Endothelial cell of umbilical vein (primary cell): ENCODE results near the gene HNRNPK. TPM values are rescaled to one million over a fixed set of nuclear protein-coding genes. Genes with fewer than 3 reads are reported as not detected.

Experiments
- BruUV-seq: library from RNA; stranded (reverse); fragments of 400-500 nt; replicated peaks from 2 replicates; lab custom pipeline; 2021; lab: Mats Ljungman, UMichigan
- CTCF ChIA-PET: fragments of 300-600, 350-600 bp; sonication (Branson Sonifier 250); formaldehyde crosslinking; loops from one replicate; lab custom pipeline; 2021; ENCODE audit warnings: antibody characterized with exemption, inconsistent platforms; lab: Charles Lee
- POLR2A ChIA-PET: fragments of 300-600, 350-600 bp; sonication (Branson Sonifier 250); formaldehyde crosslinking; loops from one replicate; lab custom pipeline; 2021; ENCODE audit warnings: antibody characterized with exemption, inconsistent platforms; lab: Charles Lee
- DNase-seq: peaks from one replicate; pipeline ENCODE4 v3.0.0-alpha.2; 2011; ENCODE audit warnings: low read depth, low spot score
- FAIRE-seq: peaks from 2 replicates; lab custom pipeline; 2011; peaks lifted over from hg19 to GRCh38; lab: Jason Lieb, UNC
- H2AFZ ChIP-seq: 2 replicates; pipeline ENCODE4 v1.6.0; 2012; ENCODE audit warnings: low read depth, low read length, control low read depth, inconsistent platforms
- H3K27ac ChIP-seq: 2 replicates; pipeline ENCODE4 v1.5.1; 2011; ENCODE audit warnings: low read depth, mild to moderate bottlenecking, control low read depth, low read length, moderate library complexity; ENCODE audit not compliant: insufficient read depth
- H3K27me3 ChIP-seq, 2 experiments: 2 replicates each; pipeline versions ENCODE4 v1.6.0 to v1.6.1; 2011; ENCODE audit warnings: low read length in 2 of 2, mixed read lengths in 1 of 2; ENCODE audit not compliant: control insufficient read depth in 2 of 2, insufficient read depth in 2 of 2
- H3K36me3 ChIP-seq, 2 experiments: 2 replicates in 1 of 2; 3 replicates in 1 of 2; pipeline ENCODE4 v1.5.1; 2011; ENCODE audit warnings: low read length in 2 of 2, mild to moderate bottlenecking in 1 of 2, moderate library complexity in 1 of 2; ENCODE audit not compliant: control insufficient read depth in 2 of 2, insufficient read depth in 2 of 2; ENCODE audit errors: extremely low read depth in 1 of 2
- H3K4me1 ChIP-seq: 3 replicates; pipeline ENCODE4 v1.5.1; 2011; ENCODE audit warnings: mild to moderate bottlenecking, low read length; ENCODE audit not compliant: control insufficient read depth, insufficient read depth; ENCODE audit errors: extremely low read depth
- H3K4me2 ChIP-seq: 2 replicates; pipeline ENCODE4 v1.6.1; 2011; ENCODE audit warnings: low read length, control low read depth, mixed read lengths; ENCODE audit not compliant: insufficient read depth
- H3K4me3 ChIP-seq, 3 experiments: fragments of 200-600 bp in 1 of 3; sonication (generic), shearing (Covaris generic) in 1 of 3; replicated peaks in 1 of 3; 2 replicates each; pipeline ENCODE4 v1.5.1; 2011 to 2016; ENCODE audit warnings: control low read depth in 3 of 3, low read length in 3 of 3, mild to moderate bottlenecking in 2 of 3, inconsistent platforms in 1 of 3, low read depth in 1 of 3, moderate library complexity in 1 of 3; ENCODE audit not compliant: insufficient read depth in 1 of 3
- H3K79me2 ChIP-seq: 2 replicates; pipeline ENCODE4 v1.6.0; 2012; ENCODE audit warnings: low read length, inconsistent platforms; ENCODE audit not compliant: control insufficient read depth, insufficient read depth
- H3K9ac ChIP-seq: replicated peaks from 2 replicates; pipeline ENCODE3; 2011; ENCODE audit warnings: low read length, control low read depth; ENCODE audit not compliant: insufficient read depth; ENCODE audit errors: extremely low read depth
- H3K9me1 ChIP-seq: replicated peaks from 3 replicates; pipeline ENCODE4 v1.6.0; 2011; ENCODE audit warnings: mild to moderate bottlenecking, low read length; ENCODE audit not compliant: control insufficient read depth, insufficient read depth; ENCODE audit errors: extremely low read depth
- H3K9me3 ChIP-seq: replicated peaks from 2 replicates; pipeline ENCODE4 v1.5.1; 2012; ENCODE audit warnings: low read length, inconsistent platforms; ENCODE audit not compliant: control insufficient read depth, insufficient read depth
- H4K20me1 ChIP-seq: replicated peaks from 2 replicates; pipeline ENCODE3; 2011; ENCODE audit warnings: mild to moderate bottlenecking, low read length; ENCODE audit not compliant: control insufficient read depth, insufficient read depth; ENCODE audit errors: extremely low read depth
- EZH2 ChIP-seq: IDR thresholded peaks from 2 replicates; pipeline ENCODE4 v1.6.1; 2012; ENCODE audit warnings: borderline replicate concordance, low read depth, mild to moderate bottlenecking, moderate library complexity, low read length, inconsistent platforms; ENCODE audit not compliant: severe bottlenecking
- FOS ChIP-seq: IDR thresholded peaks from 2 replicates; pipeline ENCODE4 v1.6.1; 2011; ENCODE audit warnings: mild to moderate bottlenecking, low read length, moderate library complexity, borderline replicate concordance; ENCODE audit not compliant: insufficient read depth
- GATA2 ChIP-seq: IDR thresholded peaks from 2 replicates; pipeline ENCODE4 v1.7.0; 2011; ENCODE audit warnings: low read depth, mild to moderate bottlenecking, moderate library complexity, mixed read lengths, low read length; ENCODE audit not compliant: insufficient read length, insufficient read depth
- JUN ChIP-seq: IDR thresholded peaks from 2 replicates; pipeline ENCODE4 v1.6.1; 2011; ENCODE audit warnings: borderline replicate concordance, low read depth; ENCODE audit not compliant: insufficient read length, insufficient read depth
- MYC ChIP-seq: IDR thresholded peaks from one replicate; pipeline ENCODE4 v1.6.1; 2011; ENCODE audit warnings: mild to moderate bottlenecking, low read depth, low read length
- POLR2A ChIP-seq: IDR thresholded peaks from 2 replicates; pipeline ENCODE4 v1.6.1; 2012; ENCODE audit warnings: low read depth, mild to moderate bottlenecking, control low read depth, low read length
- POLR2AphosphoS5 ChIP-seq: IDR thresholded peaks from 2 replicates; pipeline ENCODE4 v1.6.1; 2012; ENCODE audit warnings: low read depth, mild to moderate bottlenecking, control low read depth, low read length, moderate library complexity; ENCODE audit not compliant: insufficient read depth
- dilution Hi-C: fragments of 300-500 bp; cut with MboI; formaldehyde crosslinking; loops from one replicate; pipeline ENCODE4 v1.15.0; 2019; ENCODE audit warnings: low sequenced_read_pairs; ENCODE audit not compliant: extremely low pct_ligation_motif_present
- intact Hi-C: fragments of 100-400 bp; cut with micrococcal nuclease; formaldehyde crosslinking; loops from one replicate; pipeline ENCODE4 v1.10.0; 2022
- polyA plus RNA-seq, 4 experiments: library from polyadenylated mRNA; depleted of rRNA in 3 of 4; stranded (reverse) in 3 of 4; unstranded in 1 of 4; fragments of >200 nt; gene quantifications; 2 replicates each; pipeline versions ENCODE4 v1.2.1 to v1.2.3, GENCODE V29; 2011 to 2012; ENCODE audit warnings: missing spikeins in 1 of 4
- total RNA-seq: library from RNA; stranded (reverse); gene quantifications from 2 replicates; pipeline ENCODE4 v1.2.3, GENCODE V29; 2021
- TF ChIP-seq, protein P1 (sequence below), 2 donors: IDR thresholded peaks; 1 replicate in 1 of 2; 2 replicates in 1 of 2; pipeline ENCODE4 v1.5.1; 2011; ENCODE audit warnings: low read length in 2 of 2, mild to moderate bottlenecking in 2 of 2, moderate library complexity in 2 of 2, control low read depth in 1 of 2, inconsistent platforms in 1 of 2, low read depth in 1 of 2; ENCODE audit not compliant: insufficient read depth in 1 of 2; ENCODE audit errors: extremely low read depth in 1 of 2
- TF ChIP-seq, protein P2 (sequence below): IDR thresholded peaks from 2 replicates; pipeline ENCODE4 v1.6.1; 2011; ENCODE audit not compliant: insufficient read depth, insufficient read length

Gene HNRNPK
- total and polyA plus RNA-seq, 2 donors (not counting 3 experiments of a cell fraction or from before 2014, with no cell fraction given) = 399 to 663 TPM

DNA sequence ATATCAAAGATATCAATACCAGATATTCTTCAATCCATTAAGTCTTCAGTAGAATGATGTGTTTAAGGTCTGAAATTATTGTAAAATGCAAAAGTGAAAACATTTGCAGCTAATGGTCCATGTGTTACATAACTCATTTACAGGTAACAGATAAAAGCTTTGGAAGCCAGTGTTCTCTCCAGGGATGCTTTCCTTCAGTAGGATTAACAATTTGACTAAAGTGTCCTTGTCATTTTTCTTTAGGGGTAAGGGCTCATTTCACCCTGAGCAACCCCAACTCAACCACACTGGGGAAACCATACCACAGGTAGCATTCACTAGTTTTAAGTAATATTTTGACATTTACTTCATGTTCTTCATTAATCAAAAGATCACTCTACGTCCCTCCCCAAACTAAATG, 12.9 kb downstream of the HNRNPK start:
- Histone ChIP-seq H4K20me1 (no peaks in the 10 kb centered on the region), H3K9me1 (no peaks in the 10 kb centered on the region), H3K4me2 (no peak overlapping the region), H3K4me1 (no peaks in the 10 kb centered on the region), H2AFZ (no peak overlapping the region), H3K27me3 (no peaks in the 10 kb centered on the region), H3K4me3 (no peak overlapping the region), H3K36me3 (peaks cover 10 to 33% of the 10 kb centered on the region in 2 experiments), H3K27ac (no peak overlapping the region), H3K79me2 (peaks cover 14% of the 10 kb centered on the region), H3K9ac (no peak overlapping the region), H3K9me3 (no peaks in the 10 kb centered on the region)
- intact Hi-C loops (no loop called here), dilution Hi-C loops (no loop called here)
- ChIA-PET POLR2A (interaction anchor here (0.7 kb wide), 1 partner anchor 207 kb away, joined by 3 read pairs; no protein-coding TSS in a partner anchor), CTCF (interaction anchor here (2.7 kb wide), 1 partner anchor 294 kb away, joined by 17 read pairs; no protein-coding TSS in a partner anchor)
- no peak for DNase-seq
- BruUV-seq = no TSS peak
- TF ChIP-seq JUN (no peak), FOS (no peak), MYC (no peak), POLR2AphosphoS5 (no peak), POLR2A (no peak), GATA2 (no peak), EZH2 (no peak)
- TF ChIP-seq, protein P1, sequence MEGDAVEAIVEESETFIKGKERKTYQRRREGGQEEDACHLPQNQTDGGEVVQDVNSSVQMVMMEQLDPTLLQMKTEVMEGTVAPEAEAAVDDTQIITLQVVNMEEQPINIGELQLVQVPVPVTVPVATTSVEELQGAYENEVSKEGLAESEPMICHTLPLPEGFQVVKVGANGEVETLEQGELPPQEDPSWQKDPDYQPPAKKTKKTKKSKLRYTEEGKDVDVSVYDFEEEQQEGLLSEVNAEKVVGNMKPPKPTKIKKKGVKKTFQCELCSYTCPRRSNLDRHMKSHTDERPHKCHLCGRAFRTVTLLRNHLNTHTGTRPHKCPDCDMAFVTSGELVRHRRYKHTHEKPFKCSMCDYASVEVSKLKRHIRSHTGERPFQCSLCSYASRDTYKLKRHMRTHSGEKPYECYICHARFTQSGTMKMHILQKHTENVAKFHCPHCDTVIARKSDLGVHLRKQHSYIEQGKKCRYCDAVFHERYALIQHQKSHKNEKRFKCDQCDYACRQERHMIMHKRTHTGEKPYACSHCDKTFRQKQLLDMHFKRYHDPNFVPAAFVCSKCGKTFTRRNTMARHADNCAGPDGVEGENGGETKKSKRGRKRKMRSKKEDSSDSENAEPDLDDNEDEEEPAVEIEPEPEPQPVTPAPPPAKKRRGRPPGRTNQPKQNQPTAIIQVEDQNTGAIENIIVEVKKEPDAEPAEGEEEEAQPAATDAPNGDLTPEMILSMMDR (IDR thresholded peaks at IDR 0.05; ENCODE audit: extremely low read depth in 1 of 2, insufficient read depth in 1 of 2, low read depth in 1 of 2, low read length in 2 of 2) = no peak
- TF ChIP-seq, protein P2, sequence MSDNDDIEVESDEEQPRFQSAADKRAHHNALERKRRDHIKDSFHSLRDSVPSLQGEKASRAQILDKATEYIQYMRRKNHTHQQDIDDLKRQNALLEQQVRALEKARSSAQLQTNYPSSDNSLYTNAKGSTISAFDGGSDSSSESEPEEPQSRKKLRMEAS = no peak
- FAIRE-seq = no peak
